GM12878 (cell line): ENCODE data around the gene SFMBT1. TPM values are rescaled to one million over a fixed set of nuclear protein-coding genes. Genes with fewer than 3 reads are reported as not detected.
A peak's percentile ranks its signal among the peaks of the same experiment; 100 is the strongest.

ENCODE experiments used
- ATF2 ChIP-seq: IDR thresholded peaks from 2 replicates; pipeline ENCODE4 v1.6.1; 2012; ENCODE audit warnings: low read length, inconsistent platforms
- BACH1 ChIP-seq: fragments of 450-650 bp; IDR thresholded peaks from 2 replicates; pipeline ENCODE4 v1.6.1; 2017; ENCODE audit warnings: mild to moderate bottlenecking, borderline replicate concordance
- BRCA1 ChIP-seq: IDR thresholded peaks from 2 replicates; pipeline ENCODE4 v1.6.1; 2011; ENCODE audit warnings: low read depth, low read length, improper control_type of control experiment
- CBFB ChIP-seq: IDR thresholded peaks from 2 replicates; pipeline ENCODE4 v1.6.1; 2016; ENCODE audit warnings: antibody characterized with exemption, low read depth
- CBX3 ChIP-seq: fragments of 200-600 bp; sonication (generic); IDR thresholded peaks from 2 replicates; pipeline ENCODE4 v1.6.1; 2016; ENCODE audit warnings: low read depth, borderline replicate concordance
- CREM ChIP-seq: IDR thresholded peaks from 2 replicates; pipeline ENCODE4 v1.6.1; 2014; ENCODE audit warnings: antibody characterized with exemption, low read depth
- DPF2 ChIP-seq: fragments of 450-650 bp; IDR thresholded peaks from 2 replicates; pipeline ENCODE4 v1.6.1; 2017; ENCODE audit warnings: mild to moderate bottlenecking
- EED ChIP-seq: sonication (generic); IDR thresholded peaks from 2 replicates; pipeline ENCODE4 v1.6.1; 2016; ENCODE audit warnings: antibody characterized with exemption, low read depth
- FOXM1 ChIP-seq: IDR thresholded peaks from 2 replicates; pipeline ENCODE4 v1.6.1; 2012; ENCODE audit warnings: low read depth, mild to moderate bottlenecking, inconsistent platforms, low read length, moderate library complexity
- HDAC6 ChIP-seq: fragments of 200-600 bp; sonication (generic); IDR thresholded peaks from one replicate; pipeline ENCODE4 v1.8.0; 2017; ENCODE audit warnings: antibody characterized with exemption; ENCODE audit not compliant: unreplicated experiment
- MXI1 ChIP-seq: fragments of 150-350 bp; IDR thresholded peaks from 2 replicates; pipeline ENCODE4 v1.6.1; 2011; ENCODE audit warnings: low read depth, mild to moderate bottlenecking, inconsistent platforms, low read length, improper control_type of control experiment
- MYB ChIP-seq: fragments of 150-350 bp; IDR thresholded peaks from 2 replicates; pipeline ENCODE4 v1.6.1; 2014; ENCODE audit warnings: mild to moderate bottlenecking, low read depth, low read length, borderline replicate concordance
- MYC ChIP-seq: IDR thresholded peaks from 2 replicates; pipeline ENCODE4 v1.6.1; 2011; ENCODE audit warnings: mild to moderate bottlenecking, low read length, moderate library complexity, inconsistent platforms; ENCODE audit not compliant: insufficient read depth, insufficient replicate concordance, insufficient read length, severe bottlenecking
- PAX8 ChIP-seq: fragments of 450-650 bp; IDR thresholded peaks from 2 replicates; pipeline ENCODE4 v1.6.1; 2017; ENCODE audit warnings: mild to moderate bottlenecking, moderate library complexity
- PBX3 ChIP-seq: IDR thresholded peaks from 2 replicates; pipeline ENCODE4 v1.6.1; 2011; ENCODE audit warnings: mild to moderate bottlenecking, low read depth, low read length, moderate library complexity; ENCODE audit not compliant: insufficient replicate concordance
- POU2F2 ChIP-seq: IDR thresholded peaks from 3 replicates; pipeline ENCODE4 v1.6.1; 2011; ENCODE audit warnings: low read depth, mild to moderate bottlenecking, low read length, borderline replicate concordance
- RCOR1 ChIP-seq: conservative IDR thresholded peaks from 2 replicates; pipeline ENCODE4 v1.6.1; 2012; ENCODE audit warnings: low read depth, low read length, improper control_type of control experiment
- RUNX3 ChIP-seq: IDR thresholded peaks from 2 replicates; pipeline ENCODE4 v1.6.1; 2012; ENCODE audit warnings: low read length, inconsistent platforms
- SP1 ChIP-seq: IDR thresholded peaks from one replicate; pipeline ENCODE4 v1.6.1; 2011; ENCODE audit warnings: low read depth, low read length
- STAT1 ChIP-seq: fragments of 450-650 bp; conservative IDR thresholded peaks from 2 replicates; pipeline ENCODE4 v1.6.1; 2014; ENCODE audit warnings: antibody characterized with exemption, mild to moderate bottlenecking
- TAF1 ChIP-seq: IDR thresholded peaks from 2 replicates; pipeline ENCODE4 v1.6.1; 2011; ENCODE audit warnings: mild to moderate bottlenecking, low read depth, low read length, borderline replicate concordance
- TARDBP ChIP-seq: IDR thresholded peaks from 2 replicates; pipeline ENCODE4 v1.6.1; 2016; ENCODE audit warnings: borderline replicate concordance
- YY1 ChIP-seq: IDR thresholded peaks from 2 replicates; pipeline ENCODE4 v1.6.1; 2011; ENCODE audit warnings: low read depth, mild to moderate bottlenecking, low read length
- ZNF687 ChIP-seq: fragments of 450-650 bp; IDR thresholded peaks from 2 replicates; pipeline ENCODE4 v1.6.1; 2017; ENCODE audit warnings: mild to moderate bottlenecking, moderate library complexity
- polyA plus RNA-seq, 11 experiments: library from polyadenylated mRNA; depleted of rRNA in 4 of 11; unstranded in 6 of 11; stranded (reverse) in 5 of 11; fragments of >200 nt; fragmentation: Nextera tagmentation in 4 of 11; fragmentation: Illumina TruSeq in 1 of 11; extraction: Ambion mirVana in 4 of 11; extraction: Trizol in 1 of 11; gene quantifications; 1 replicate in 1 of 11; 2 replicates in 10 of 11; pipeline versions ENCODE4 v1.2.1 to v1.2.3, GENCODE V29; 2011 to 2016; ENCODE audit warnings: inconsistent platforms in 2 of 11, missing spikeins in 2 of 11, low read depth in 1 of 11
- total RNA-seq, 4 experiments: library from RNA; depleted of rRNA in 3 of 4; stranded (reverse); fragments of >200 nt in 3 of 4; fragmentation: Illumina TruSeq in 1 of 4; extraction: Trizol in 1 of 4; gene quantifications; 2 replicates each; pipeline versions ENCODE4 v1.2.1 to v1.2.3, GENCODE V29; 2013 to 2021

SFMBT1 gene
- total and polyA plus RNA-seq, 10 of the 15 experiments (the other 5 are each of a cell fraction or from before 2014, with no cell fraction given): 3.2 to 19.5 (median 11.4) TPM

- TF ChIP-seq MYB (no peak), RCOR1 (0 out of 2 replicates have a peak, but pooled peaks have one; percentile 6), BACH1 (no peak), HDAC6 (no peak), RUNX3 (no peak), YY1 (no peak), POU2F2 (no peak), FOXM1 (no peak; the same call in 1 of the 2 replicates), CBFB (no peak; the same call in 1 of the 2 replicates), CBX3 (no peak), DPF2 (0 out of 2 replicates have a peak, but pooled peaks have one; percentile 88), SP1 (no peak), PAX8 (no peak), TARDBP (no peak), ZNF687 (no peak), EED (no peak), BRCA1 (no peak), ATF2 (no peak), PBX3 (no peak), MYC (no peak), STAT1 (no peak), TAF1 (no peak), CREM (no peak), MXI1 (no peak)
Observed at GRCh38 chr3:52983828-52984227, 62.0 kb downstream of the SFMBT1 start (continued).
